ENCODE data around the gene DYNLL2.

GRCh38 chr17:58046239-58047094 lies 36.8 kb upstream of the DYNLL2 start:
- TF ChIP-seq POLR2A (IDR thresholded peaks at IDR 0.05; ENCODE audit: low read depth, low read length), result no peak
- no peak for TF ChIP-seq POLR2AphosphoS5 (IDR thresholded peaks at IDR 0.05; ENCODE audit: low read depth, low read length)
- TF ChIP-seq TAF1 (IDR thresholded peaks at IDR 0.05; ENCODE audit: borderline replicate concordance, low read depth, low read length), result no peak

Measured in GM12892 (cell line).